Breast epithelium (tissue), 4 donors: ENCODE measurements around the gene NLRP13. TPM values are rescaled to one million over a fixed set of nuclear protein-coding genes. Genes with fewer than 3 reads are reported as not detected.

Experiments
- DNase-seq, 2 donors: peaks; one replicate each; pipeline ENCODE4 v3.0.0-alpha.2; 2019; ENCODE audit warnings: low spot score in 2 of 2
- H3K27ac ChIP-seq, 2 donors: fragments of 200-600 bp; sonication (generic) in 1 of 2; one replicate each; pipeline ENCODE4 v1.5.1; 2016 to 2019; ENCODE audit warnings: mild to moderate bottlenecking in 1 of 2
- H3K27me3 ChIP-seq, 2 donors: fragments of 200-600 bp; sonication (generic) in 1 of 2; one replicate each; pipeline versions ENCODE4 v1.5.1 to v1.6.0; 2017 to 2019; ENCODE audit warnings: control low read depth in 1 of 2, mild to moderate bottlenecking in 1 of 2
- H3K36me3 ChIP-seq: fragments of 200-600 bp; one replicate; pipeline ENCODE4 v1.5.1; 2019
- H3K4me1 ChIP-seq, 2 donors: fragments of 200-600 bp; sonication (generic); one replicate each; pipeline ENCODE4 v1.5.1; 2016 to 2019; ENCODE audit warnings: control low read depth in 1 of 2
- H3K4me3 ChIP-seq, 3 donors: fragments of 200-600 bp; sonication (generic); 1 replicate in 2 of 3; 2 replicates in 1 of 3; pipeline ENCODE4 v1.5.1; 2016 to 2019; ENCODE audit warnings: mild to moderate bottlenecking in 3 of 3, moderate library complexity in 2 of 3
- H3K9me3 ChIP-seq, 2 donors: fragments of 200-600 bp; sonication (generic) in 1 of 2; one replicate each; pipeline ENCODE4 v1.5.1; 2016 to 2019; ENCODE audit warnings: control low read depth in 1 of 2
- CTCF ChIP-seq, 3 donors: fragments of 450-650 bp; IDR thresholded peaks; one replicate each; pipeline ENCODE4 v1.5.1; 2016 to 2017; ENCODE audit warnings: antibody characterized with exemption in 3 of 3, mild to moderate bottlenecking in 3 of 3, moderate library complexity in 3 of 3
- POLR2A ChIP-seq: fragments of 450-650 bp; IDR thresholded peaks from one replicate; pipeline ENCODE4 v1.6.1; 2016; ENCODE audit warnings: antibody characterized with exemption, mild to moderate bottlenecking, moderate library complexity
- POLR2AphosphoS5 ChIP-seq, 3 donors: sonication (generic); formaldehyde crosslinking; IDR thresholded peaks; one replicate each; pipeline ENCODE4 v1.6.1; 2017; ENCODE audit warnings: antibody characterized with exemption in 3 of 3
- intact Hi-C: fragments of 100-400 bp; cut with DNase I; formaldehyde crosslinking; loops from one replicate; pipeline ENCODE4 v1.15.1; 2023; ENCODE audit warnings: low total_unique reads
- total RNA-seq, 3 donors: library from RNA; depleted of rRNA; stranded (reverse); fragments of >200 nt; gene quantifications; one replicate each; pipeline ENCODE4 v1.1.0, GENCODE V29; 2016

NLRP13 gene
- total RNA-seq, 3 donors from 2014 or later, result 0.33 to 0.73 TPM; not detected in 1

- TF ChIP-seq POLR2AphosphoS5 (IDR thresholded peaks at IDR 0.05), result no peak
- TF ChIP-seq CTCF (IDR thresholded peaks at IDR 0.05), result no peak
- TF ChIP-seq POLR2A, result no peak
- no peaks in the 10 kb centered on the region for H3K27me3 ChIP-seq
- no peaks in the 10 kb centered on the region for H3K4me1 ChIP-seq
- H3K4me3 ChIP-seq, result no peak overlapping the region
- DNase-seq, result no peak
- H3K36me3 ChIP-seq, result no peaks in the 10 kb centered on the region
- intact Hi-C loops, result no loop called here
- H3K27ac ChIP-seq, result no peak overlapping the region
- H3K9me3 ChIP-seq, result peaks cover 0 to 7% of the 10 kb centered on the region in 2 donors
These were observed 30.6 kb downstream of the NLRP13 start for GRCh38 chr19:55901369-55902079.

- H3K36me3 ChIP-seq, result no peaks in the 10 kb centered on the region
- H3K9me3 ChIP-seq, result peaks cover 0 to 7% of the 10 kb centered on the region in 2 donors
- no peak overlapping the region for H3K27ac ChIP-seq
- DNase-seq, result no peak
- TF ChIP-seq CTCF (IDR thresholded peaks at IDR 0.05) (no peak), POLR2A (no peak)
- no peak overlapping the region for H3K4me3 ChIP-seq
- intact Hi-C loops, result no loop called here
- H3K4me1 ChIP-seq, result no peaks in the 10 kb centered on the region
- H3K27me3 ChIP-seq, result no peaks in the 10 kb centered on the region
These were observed 33.2 kb downstream of the NLRP13 start for GRCh38 chr19:55898911-55899310.

- intact Hi-C loops, result loop anchor here (5.0 kb wide), 1 partner anchor 1320 kb away; no protein-coding TSS in a partner anchor
- H3K27ac ChIP-seq, result no peak overlapping the region
- TF ChIP-seq POLR2A, result no peak
- TF ChIP-seq CTCF (IDR thresholded peaks at IDR 0.05), result no peak
- TF ChIP-seq POLR2AphosphoS5 (IDR thresholded peaks at IDR 0.05), result no peak
- no peak overlapping the region for H3K4me3 ChIP-seq
- DNase-seq, result no peak
- H3K36me3 ChIP-seq, result no peaks in the 10 kb centered on the region
- peaks cover 4 to 7% of the 10 kb centered on the region in 2 donors for H3K9me3 ChIP-seq
- H3K4me1 ChIP-seq, result no peaks in the 10 kb centered on the region
- H3K27me3 ChIP-seq, result no peaks in the 10 kb centered on the region
These were observed 49.5 kb downstream of the NLRP13 start for GRCh38 chr19:55882626-55883025.

GRCh38 chr19:55877211-55877610 is 54.9 kb downstream of the NLRP13 start:
- intact Hi-C loops, result no loop called here
- no peaks in the 10 kb centered on the region for H3K27me3 ChIP-seq
- TF ChIP-seq POLR2A (no peak), CTCF (IDR thresholded peaks at IDR 0.05) (no peak), POLR2AphosphoS5 (IDR thresholded peaks at IDR 0.05) (no peak)
- no peak for DNase-seq
- no peak overlapping the region for H3K4me3 ChIP-seq
- H3K9me3 ChIP-seq, result peaks cover 4 to 15% of the 10 kb centered on the region in 2 donors
- H3K36me3 ChIP-seq, result no peaks in the 10 kb centered on the region
- no peak overlapping the region for H3K27ac ChIP-seq
- no peaks in the 10 kb centered on the region for H3K4me1 ChIP-seq

GRCh38 chr19:55870736-55871135 is 61.4 kb downstream of the NLRP13 start:
- H3K27ac ChIP-seq, result no peak overlapping the region
- no peak for DNase-seq
- H3K36me3 ChIP-seq, result no peaks in the 10 kb centered on the region
- peaks cover 0 to 13% of the 10 kb centered on the region in 2 donors for H3K9me3 ChIP-seq
- no peaks in the 10 kb centered on the region for H3K4me1 ChIP-seq
- TF ChIP-seq CTCF (IDR thresholded peaks at IDR 0.05), result no peak
- no peak for TF ChIP-seq POLR2AphosphoS5 (IDR thresholded peaks at IDR 0.05)
- no peak for TF ChIP-seq POLR2A
- H3K27me3 ChIP-seq, result no peaks in the 10 kb centered on the region
- no peak overlapping the region for H3K4me3 ChIP-seq
- intact Hi-C loops, result no loop called here
